Neural progenitor cell (in vitro differentiated cells): ENCODE data around the gene THG1L. TPM values are rescaled to one million over a fixed set of nuclear protein-coding genes. Genes with fewer than 3 reads are reported as not detected.

Experiments
- DNase-seq: peaks from one replicate; pipeline ENCODE4 v3.0.0-alpha.2; 2016; ENCODE audit warnings: low spot score
- H2AFZ ChIP-seq: fragments of 200-600 bp; sonication (generic); replicated peaks from 2 replicates; pipeline ENCODE4 v1.6.1; 2016; ENCODE audit warnings: antibody characterized with exemption
- H3F3A ChIP-seq: fragments of 200-600 bp; sonication (generic); 2 replicates; pipeline ENCODE4 v1.6.1; 2016; ENCODE audit warnings: antibody characterized with exemption, low read depth
- H3K27ac ChIP-seq: fragments of 200-600 bp; sonication (generic); 2 replicates; pipeline ENCODE4 v1.5.1; 2016; ENCODE audit warnings: mild to moderate bottlenecking
- H3K27me3 ChIP-seq: fragments of 200-600 bp; sonication (generic); 2 replicates; pipeline ENCODE4 v1.6.1; 2016; ENCODE audit warnings: mild to moderate bottlenecking, moderate library complexity
- H3K36me3 ChIP-seq: fragments of 200-600 bp; sonication (generic); 2 replicates; pipeline ENCODE4 v1.5.1; 2016
- H3K4me1 ChIP-seq: fragments of 200-600 bp; sonication (generic); 2 replicates; pipeline ENCODE4 v1.6.1; 2016; ENCODE audit warnings: mixed run types
- H3K4me2 ChIP-seq: fragments of 200-600 bp; sonication (generic); 2 replicates; pipeline ENCODE4 v1.6.1; 2016
- H3K4me3 ChIP-seq: fragments of 200-600 bp; sonication (generic); 2 replicates; pipeline ENCODE4 v1.5.1; 2016
- H3K79me2 ChIP-seq: fragments of 200-600 bp; sonication (generic); 2 replicates; pipeline ENCODE4 v1.6.1; 2016; ENCODE audit warnings: low read depth
- H3K9ac ChIP-seq: fragments of 200-600 bp; sonication (generic); 2 replicates; pipeline ENCODE4 v1.6.1; 2016
- H3K9me3 ChIP-seq: fragments of 200-600 bp; sonication (generic); 2 replicates; pipeline ENCODE4 v1.5.1; 2016; ENCODE audit warnings: low read depth
- H4K20me1 ChIP-seq: fragments of 200-600 bp; sonication (generic); 2 replicates; pipeline ENCODE4 v1.6.1; 2016; ENCODE audit warnings: low read depth
- H3K27ac Mint-ChIP-seq: 3 replicates; pipeline ENCODE4 v1.8.0; 2021; ENCODE audit warnings: mixed read lengths
- H3K27me3 Mint-ChIP-seq: 2 replicates; pipeline ENCODE4 v1.8.0; 2022; ENCODE audit warnings: low read depth, mild to moderate bottlenecking, inconsistent platforms, moderate library complexity, mixed read lengths; ENCODE audit not compliant: insufficient read depth
- H3K36me3 Mint-ChIP-seq: 3 replicates; pipeline ENCODE4 v1.8.0; 2021; ENCODE audit warnings: mixed read lengths
- H3K4me1 Mint-ChIP-seq: 3 replicates; pipeline ENCODE4 v1.8.0; 2021; ENCODE audit warnings: mixed read lengths
- H3K4me3 Mint-ChIP-seq: 3 replicates; pipeline ENCODE4 v1.8.0; 2021; ENCODE audit warnings: mild to moderate bottlenecking, moderate library complexity, mixed read lengths
- H3K9me3 Mint-ChIP-seq: 3 replicates; pipeline ENCODE4 v1.8.0; 2020; ENCODE audit warnings: mixed read lengths
- EZH2 ChIP-seq: fragments of 200-600 bp; sonication (generic); IDR thresholded peaks from 2 replicates; pipeline ENCODE4 v1.6.1; 2017; ENCODE audit warnings: antibody characterized with exemption, mild to moderate bottlenecking, moderate library complexity
- EZH2phosphoT487 ChIP-seq: fragments of 200-600 bp; sonication (generic); IDR thresholded peaks from 2 replicates; pipeline ENCODE4 v1.6.1; 2017; ENCODE audit warnings: antibody characterized with exemption
- small RNA-seq: library from RNA; depleted of rRNA; stranded (forward); fragments of <200 nt; gene quantifications from one replicate; pipeline ENCODE3, GENCODE V24; 2015
- total RNA-seq: library from RNA; depleted of rRNA; stranded (reverse); fragments of >200 nt; gene quantifications from 2 replicates; pipeline ENCODE4 v1.2.3, GENCODE V29; 2015; ENCODE audit warnings: low replicate concordance
- TF ChIP-seq, protein P1 (sequence below): fragments of 200-600 bp; sonication (generic); IDR thresholded peaks from 2 replicates; pipeline ENCODE4 v1.5.1; 2017; ENCODE audit warnings: antibody characterized with exemption, mild to moderate bottlenecking

Gene THG1L
- total RNA-seq, 1 donor from 2014 or later: 20.5 TPM

DNA sequence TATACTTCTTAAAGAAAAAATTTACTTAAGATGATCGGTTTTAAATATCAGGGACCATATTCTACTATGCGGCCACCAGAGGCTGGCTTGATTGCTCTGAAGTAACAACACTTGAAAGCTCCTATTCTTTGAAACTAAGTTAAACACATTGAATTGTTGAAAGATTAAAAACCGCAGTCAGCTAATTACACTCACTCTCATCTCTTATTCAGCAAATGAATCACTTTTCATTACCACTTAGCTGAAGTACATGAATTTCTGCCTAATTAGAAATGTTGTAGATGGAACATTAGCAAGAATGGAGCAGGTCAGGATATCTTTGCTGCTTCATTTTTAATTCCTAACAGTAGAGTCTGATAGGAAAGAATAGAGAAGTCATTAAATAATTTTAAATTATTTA lies 54.6 kb downstream of the THG1L start:
- Histone ChIP-seq H3K9me3 (no peaks in the 10 kb centered on the region), H3K27ac (no peak overlapping the region), H4K20me1 (no peaks in the 10 kb centered on the region), H3K4me3 (no peak overlapping the region), H2AFZ (no peak overlapping the region), H3K36me3 (peaks cover 11% of the 10 kb centered on the region), H3K4me1 (no peaks in the 10 kb centered on the region), H3F3A (no peaks in the 10 kb centered on the region), H3K4me2 (no peak overlapping the region), H3K9ac (no peak overlapping the region), H3K27me3 (no peaks in the 10 kb centered on the region), H3K79me2 (no peaks in the 10 kb centered on the region)
- no peak overlapping the region for H3K4me3 Mint-ChIP-seq
- H3K4me1 Mint-ChIP-seq: no peaks in the 10 kb centered on the region
- DNase-seq: no peak
- TF ChIP-seq EZH2 (no peak), EZH2phosphoT487 (no peak)
- TF ChIP-seq, protein P1, sequence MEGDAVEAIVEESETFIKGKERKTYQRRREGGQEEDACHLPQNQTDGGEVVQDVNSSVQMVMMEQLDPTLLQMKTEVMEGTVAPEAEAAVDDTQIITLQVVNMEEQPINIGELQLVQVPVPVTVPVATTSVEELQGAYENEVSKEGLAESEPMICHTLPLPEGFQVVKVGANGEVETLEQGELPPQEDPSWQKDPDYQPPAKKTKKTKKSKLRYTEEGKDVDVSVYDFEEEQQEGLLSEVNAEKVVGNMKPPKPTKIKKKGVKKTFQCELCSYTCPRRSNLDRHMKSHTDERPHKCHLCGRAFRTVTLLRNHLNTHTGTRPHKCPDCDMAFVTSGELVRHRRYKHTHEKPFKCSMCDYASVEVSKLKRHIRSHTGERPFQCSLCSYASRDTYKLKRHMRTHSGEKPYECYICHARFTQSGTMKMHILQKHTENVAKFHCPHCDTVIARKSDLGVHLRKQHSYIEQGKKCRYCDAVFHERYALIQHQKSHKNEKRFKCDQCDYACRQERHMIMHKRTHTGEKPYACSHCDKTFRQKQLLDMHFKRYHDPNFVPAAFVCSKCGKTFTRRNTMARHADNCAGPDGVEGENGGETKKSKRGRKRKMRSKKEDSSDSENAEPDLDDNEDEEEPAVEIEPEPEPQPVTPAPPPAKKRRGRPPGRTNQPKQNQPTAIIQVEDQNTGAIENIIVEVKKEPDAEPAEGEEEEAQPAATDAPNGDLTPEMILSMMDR: no peak
- no peaks in the 10 kb centered on the region for H3K27me3 Mint-ChIP-seq
- peaks cover 16% of the 10 kb centered on the region for H3K36me3 Mint-ChIP-seq
- no peak overlapping the region for H3K27ac Mint-ChIP-seq
- H3K9me3 Mint-ChIP-seq: no peaks in the 10 kb centered on the region

Small RNAs within 50 kb of the gene (small RNA-seq; reads per million reads assigned to genes)
- not detected for gene AC026407.1

Other genes with a start within 250 kb of the THG1L start
- gene ADAM19, start 155.6 kb upstream of the THG1L start, total RNA-seq: 11.5 and 20.9 TPM in 2 replicates
- 0.06 and 0.17 TPM in 2 replicates for gene SOX30, start 79.0 kb upstream of the THG1L start, total RNA-seq
- gene C5orf52, start 59.9 kb upstream of the THG1L start, total RNA-seq: not detected in 2 replicates
- 10.7 and 13.6 TPM in 2 replicates for gene LSM11, start 12.3 kb downstream of the THG1L start, total RNA-seq
- gene CLINT1, start 127.7 kb downstream of the THG1L start, total RNA-seq: 58.4 and 65.0 TPM in 2 replicates